B cell (primary cell): Measurements from ENCODE around the gene AGRN. TPM values are rescaled to one million over a fixed set of nuclear protein-coding genes. Genes with fewer than 3 reads are reported as not detected.

Experiments used
- ATAC-seq: fragments of 200-7000 bp; cut with Tn5 transposase; one replicate; pipeline ENCODE4 v1.10.0; 2021; ENCODE audit warnings: low read depth, mild to moderate bottlenecking, moderate number of reproducible peaks, moderate library complexity
- CTCF ChIA-PET: fragments of 350-600 bp; sonication (Branson Sonifier 250); formaldehyde crosslinking; loops from one replicate; lab custom pipeline; 2021; ENCODE audit warnings: antibody characterized with exemption, inconsistent platforms; lab: Charles Lee
- POLR2A ChIA-PET: fragments of 350-600 bp; sonication (Branson Sonifier 250); formaldehyde crosslinking; loops from one replicate; lab custom pipeline; 2021; ENCODE audit warnings: antibody characterized with exemption; lab: Charles Lee
- DNase-seq: peaks from one replicate; pipeline ENCODE4 v3.0.0; 2013
- H2AFZ ChIP-seq: 2 replicates; pipeline ENCODE4 v1.6.1; 2012; ENCODE audit warnings: mild to moderate bottlenecking, low read depth, low read length; ENCODE audit not compliant: insufficient read depth, poor library complexity, severe bottlenecking
- H3K27ac ChIP-seq, 2 donors: 1 replicate in 1 of 2; 2 replicates in 1 of 2; pipeline ENCODE4 v1.5.1; 2012 to 2013; ENCODE audit warnings: low read length in 2 of 2, mild to moderate bottlenecking in 2 of 2, moderate library complexity in 1 of 2
- H3K27me3 ChIP-seq, 4 experiments: fragments of 200-600 bp in 1 of 4; sonication (generic) in 1 of 4; replicated peaks in 1 of 4; 1 replicate in 2 of 4; 2 replicates in 2 of 4; pipeline versions ENCODE4 v1.6.1 to v1.7.0; 2013 to 2016; ENCODE audit warnings: low read length in 3 of 4, mild to moderate bottlenecking in 2 of 4, mixed read lengths in 1 of 4, moderate library complexity in 1 of 4; ENCODE audit not compliant: insufficient read depth in 4 of 4, control insufficient read depth in 3 of 4; ENCODE audit errors: control extremely low read depth in 1 of 4
- H3K36me3 ChIP-seq, 2 experiments: replicated peaks in 1 of 2; 1 replicate in 1 of 2; 2 replicates in 1 of 2; pipeline versions ENCODE4 v1.6.1 to v1.7.1; 2013; ENCODE audit warnings: low read length in 1 of 2; ENCODE audit not compliant: insufficient read depth in 2 of 2, control insufficient read depth in 1 of 2; ENCODE audit errors: control extremely low read depth in 1 of 2, extremely low read depth in 1 of 2
- H3K4me1 ChIP-seq, 2 donors: fragments of 200-600 bp in 1 of 2; sonication (generic) in 1 of 2; 1 replicate in 1 of 2; 2 replicates in 1 of 2; pipeline versions ENCODE4 v1.5.1 to v1.6.1; 2013 to 2017; ENCODE audit warnings: low read length in 2 of 2; ENCODE audit not compliant: control insufficient read depth in 2 of 2, insufficient read depth in 2 of 2
- H3K4me2 ChIP-seq: replicated peaks from 2 replicates; pipeline ENCODE3; 2012; ENCODE audit warnings: mild to moderate bottlenecking, low read depth, low read length; ENCODE audit not compliant: poor library complexity, severe bottlenecking
- H3K4me3 ChIP-seq, 5 experiments: fragments of 200-600 bp in 1 of 5; sonication (generic) in 1 of 5; 1 replicate in 3 of 5; 2 replicates in 2 of 5; pipeline versions ENCODE4 v1.5.1 to v1.7.0; 2011 to 2016; ENCODE audit warnings: low read length in 4 of 5, mild to moderate bottlenecking in 4 of 5, low read depth in 2 of 5, control low read depth in 1 of 5, moderate library complexity in 1 of 5; ENCODE audit not compliant: insufficient read depth in 1 of 5; ENCODE audit errors: control extremely low read depth in 1 of 5, extremely low read depth in 1 of 5
- H3K79me2 ChIP-seq: fragments of 200-600 bp; sonication (generic); one replicate; pipeline ENCODE4 v1.6.0; 2016; ENCODE audit warnings: low read length; ENCODE audit not compliant: control insufficient read depth, insufficient read depth
- H3K9ac ChIP-seq: fragments of 200-600 bp; sonication (generic); 2 replicates; pipeline ENCODE4 v1.6.1; 2017; ENCODE audit warnings: mild to moderate bottlenecking, low read length, moderate library complexity
- H3K9me3 ChIP-seq, 3 donors: one replicate each; pipeline versions ENCODE4 v1.6.1 to v1.7.1; 2013; ENCODE audit warnings: low read length in 2 of 3; ENCODE audit not compliant: control insufficient read depth in 2 of 3, insufficient read depth in 1 of 3; ENCODE audit errors: control extremely low read depth in 1 of 3
- H4K20me1 ChIP-seq: 2 replicates; pipeline ENCODE4 v1.6.0; 2012; ENCODE audit warnings: mild to moderate bottlenecking, low read length; ENCODE audit not compliant: insufficient read depth, control insufficient read depth, poor library complexity, severe bottlenecking
- H3K27ac Mint-ChIP-seq: one replicate; pipeline ENCODE4 v1.8.0; 2021; ENCODE audit warnings: mixed read lengths
- H3K27me3 Mint-ChIP-seq: one replicate; pipeline ENCODE4 v1.8.0; 2021; ENCODE audit warnings: mixed read lengths
- H3K4me1 Mint-ChIP-seq: one replicate; pipeline ENCODE4 v1.8.0; 2021; ENCODE audit warnings: mixed read lengths
- H3K4me3 Mint-ChIP-seq: one replicate; pipeline ENCODE4 v1.8.0; 2021; ENCODE audit warnings: mixed read lengths
- H3K9me3 Mint-ChIP-seq: one replicate; pipeline ENCODE4 v1.8.0; 2022; ENCODE audit warnings: mixed read lengths; ENCODE audit not compliant: insufficient read depth
- CTCF ChIP-seq: fragments of 200-600 bp; IDR thresholded peaks from one replicate; pipeline ENCODE4 v1.8.0; 2022; ENCODE audit warnings: antibody characterized with exemption, mild to moderate bottlenecking
- EZH2 ChIP-seq: IDR thresholded peaks from 2 replicates; pipeline ENCODE4 v1.6.1; 2012; ENCODE audit warnings: borderline replicate concordance, low read depth, mild to moderate bottlenecking, moderate library complexity, low read length; ENCODE audit not compliant: insufficient read depth, poor library complexity, severe bottlenecking
- WGBS: methylation state at CpG from one replicate; pipeline ENCODE4 v1.1.5; 2013; ENCODE audit warnings: missing lambda C conversion rate; ENCODE audit not compliant: insufficient coverage; 5-methylcytosine and 5-hydroxymethylcytosine counted together
- intact Hi-C: fragments of 100-400 bp; cut with micrococcal nuclease; formaldehyde crosslinking; loops from one replicate; pipeline ENCODE4 v1.10.0; 2022
- polyA plus RNA-seq: library from polyadenylated mRNA; depleted of rRNA; stranded (reverse); fragments of >200 nt; gene quantifications from 2 replicates; pipeline ENCODE4 v1.2.3, GENCODE V29; 2012
- total RNA-seq, 2 donors: library from RNA; stranded (reverse); fragments of 120-200 nt in 1 of 2; gene quantifications; 1 replicate in 1 of 2; 2 replicates in 1 of 2; pipeline versions ENCODE4 v1.2.3 to v1.2.4, GENCODE V29; 2013 to 2022

Gene AGRN
- total and polyA plus RNA-seq, 2 donors (not counting 1 experiment from before 2014, with no cell fraction given) = 7.3 to 31.3 TPM

GRCh38 chr1:999725-1000356 lies 20.1 kb upstream of the AGRN start, which contains the start of gene HES4:
Gene HES4 (minus strand): TSS chr1:1000097. CDS start chr1:999973, 124 bp downstream.
- H3K4me3 ChIP-seq = peak within 1 kb of the TSS in 4 of 5 experiments; percentile 38 to 60 (median 51)

More at GRCh38 chr1:999725-1000356, 20.1 kb upstream of the AGRN start, which contains the start of gene HES4:
- H3K27ac ChIP-seq = peak within 1 kb of the TSS in 1 of 2 donors; percentile 30
- peak; percentile 56 for ATAC-seq
- H2AFZ ChIP-seq = peak within 1 kb of the TSS; percentile 68
- Mint-ChIP-seq H3K4me1 (peaks cover 19% of the 10 kb centered on the region), H3K9me3 (no peaks in the 10 kb centered on the region), H3K27ac (peak within 1 kb of the TSS; percentile 63), H3K4me3 (peak within 1 kb of the TSS; percentile 83), H3K27me3 (peaks cover 28% of the 10 kb centered on the region)
- no peaks in the 10 kb centered on the region for H3K79me2 ChIP-seq
- peak; percentile 84 for DNase-seq
- POLR2A ChIA-PET = interaction anchor here (0.6 kb wide), 1 partner anchor 13 kb away, joined by 5 read pairs; no protein-coding TSS in a partner anchor
- H3K9ac ChIP-seq = peak within 1 kb of the TSS; percentile 70
- H3K36me3 ChIP-seq = no peaks in the 10 kb centered on the region
- H3K27me3 ChIP-seq = peaks cover 0 to 75% (median 43%) of the 10 kb centered on the region in 4 experiments
- WGBS = 2% methylated on average over 94 of the region's 95 CpGs
- peak within 1 kb of the TSS; percentile 99 for H3K4me2 ChIP-seq
- H3K4me1 ChIP-seq = peaks cover 36 to 51% of the 10 kb centered on the region in 2 donors
- TF ChIP-seq CTCF (no peak), EZH2 (no peak)
- H4K20me1 ChIP-seq = no peaks in the 10 kb centered on the region
- intact Hi-C loops = loop anchor here (2.0 kb wide), 1 partner anchor 19 kb away; no protein-coding TSS in a partner anchor
- peaks cover 0 to 26% (median 0%) of the 10 kb centered on the region in 3 donors for H3K9me3 ChIP-seq
- CTCF ChIA-PET = interaction anchor here (1.0 kb wide), 1 partner anchor 15 kb away, joined by 4 read pairs; no protein-coding TSS in a partner anchor
